GM23248 (cell line): ENCODE data around the gene STUM. TPM values are rescaled to one million over a fixed set of nuclear protein-coding genes. Genes with fewer than 3 reads are reported as not detected.

Experiments used
- DNase-seq: peaks from one replicate; pipeline ENCODE4 v3.0.0-alpha.2; 2015
- H2AFZ ChIP-seq: fragments of 200-600 bp; sonication (generic); 2 replicates; pipeline ENCODE4 v1.6.1; 2016; ENCODE audit warnings: antibody characterized with exemption
- H3F3A ChIP-seq: fragments of 200-600 bp; sonication (generic); 2 replicates; pipeline ENCODE4 v1.6.1; 2016; ENCODE audit warnings: mild to moderate bottlenecking, antibody characterized with exemption, mixed run types; ENCODE audit not compliant: insufficient read depth
- H3K27ac ChIP-seq: fragments of 200-600 bp; sonication (generic); 2 replicates; pipeline ENCODE4 v1.5.1; 2016; ENCODE audit warnings: mild to moderate bottlenecking
- H3K27me3 ChIP-seq: fragments of 200-600 bp; sonication (generic); replicated peaks from 2 replicates; pipeline ENCODE4 v1.6.1; 2016; ENCODE audit warnings: mild to moderate bottlenecking; ENCODE audit not compliant: insufficient read depth
- H3K36me3 ChIP-seq: fragments of 200-600 bp; sonication (generic); 2 replicates; pipeline ENCODE4 v1.6.1; 2016; ENCODE audit warnings: low read depth, mild to moderate bottlenecking
- H3K4me1 ChIP-seq: fragments of 200-600 bp; sonication (generic); 2 replicates; pipeline ENCODE4 v1.6.1; 2016; ENCODE audit warnings: mild to moderate bottlenecking; ENCODE audit not compliant: insufficient read depth
- H3K4me2 ChIP-seq: fragments of 200-600 bp; sonication (generic); one replicate; pipeline ENCODE4 v1.6.1; 2016; ENCODE audit warnings: mild to moderate bottlenecking; ENCODE audit not compliant: unreplicated experiment
- H3K4me3 ChIP-seq: fragments of 200-600 bp; sonication (generic); 2 replicates; pipeline ENCODE4 v1.5.1; 2016; ENCODE audit warnings: mild to moderate bottlenecking
- H3K79me2 ChIP-seq: fragments of 200-600 bp; sonication (generic); 2 replicates; pipeline ENCODE4 v1.6.1; 2016; ENCODE audit warnings: mild to moderate bottlenecking; ENCODE audit not compliant: insufficient read depth
- H3K9ac ChIP-seq: fragments of 200-600 bp; sonication (generic); 2 replicates; pipeline ENCODE4 v1.6.1; 2016; ENCODE audit warnings: mild to moderate bottlenecking
- H3K9me2 ChIP-seq: fragments of 200-600 bp; sonication (generic); 2 replicates; pipeline ENCODE4 v1.6.1; 2016; ENCODE audit warnings: mixed run types, mild to moderate bottlenecking, moderate library complexity; ENCODE audit not compliant: insufficient read depth
- H3K9me3 ChIP-seq: fragments of 200-600 bp; sonication (generic); one replicate; pipeline ENCODE4 v1.6.1; 2017; ENCODE audit warnings: low read depth
- H4K20me1 ChIP-seq: fragments of 200-600 bp; sonication (generic); 2 replicates; pipeline ENCODE4 v1.6.0; 2016; ENCODE audit not compliant: insufficient read depth
- EZH2 ChIP-seq: fragments of 200-600 bp; sonication (generic); IDR thresholded peaks from 2 replicates; pipeline ENCODE4 v1.6.1; 2018; ENCODE audit warnings: antibody characterized with exemption, mild to moderate bottlenecking; ENCODE audit not compliant: insufficient read depth, poor library complexity, severe bottlenecking
- EZH2phosphoT487 ChIP-seq: fragments of 200-600 bp; sonication (generic); IDR thresholded peaks from 2 replicates; pipeline ENCODE4 v1.6.1; 2018; ENCODE audit warnings: antibody characterized with exemption, moderate library complexity, mild to moderate bottlenecking, low read depth; ENCODE audit not compliant: insufficient read depth
- WGBS, 2 experiments: methylation state at CpG; one replicate each; pipeline ENCODE4 v1.1.6; 2015 to 2017; ENCODE audit warnings: low lambda C conversion rate in 2 of 2, low coverage in 1 of 2; ENCODE audit errors: missing lambda C conversion rate in 2 of 2; 5-methylcytosine and 5-hydroxymethylcytosine counted together
- in situ Hi-C: fragments of 300-500 bp; cut with MboI; formaldehyde crosslinking; loops from 2 replicates; pipeline ENCODE4 v1.15.0; 2020
- polyA plus RNA-seq: library from polyadenylated mRNA; unstranded; fragments of >200 nt; fragmentation: Nextera tagmentation; extraction: Ambion mirVana; gene quantifications from 2 replicates; pipeline ENCODE4 v1.2.1, GENCODE V29; 2016
- total RNA-seq: library from RNA; depleted of rRNA; stranded (reverse); fragments of >200 nt; shearing (Covaris generic); gene quantifications from 2 replicates; pipeline ENCODE4 v1.2.3, GENCODE V29; 2014

The STUM gene
- total and polyA plus RNA-seq, 2 experiments from 2014 or later = under 0.01 TPM; not detected in 1

- Histone ChIP-seq H3K36me3 (no peaks in the 10 kb centered on the region), H3K27ac (no peak overlapping the region), H3K9ac (no peak overlapping the region), H3K4me3 (no peak overlapping the region), H2AFZ (no peak overlapping the region), H3K27me3 (no peaks in the 10 kb centered on the region), H4K20me1 (no peaks in the 10 kb centered on the region), H3K9me2 (no peaks in the 10 kb centered on the region), H3F3A (no peaks in the 10 kb centered on the region), H3K9me3 (no peaks in the 10 kb centered on the region), H3K4me1 (peaks cover 7% of the 10 kb centered on the region; the same call in 1 of the 2 replicates), H3K79me2 (no peaks in the 10 kb centered on the region), H3K4me2 (no peak overlapping the region)
- in situ Hi-C loops = loop anchor here (10.0 kb wide), 1 partner anchor 805 kb away; no protein-coding TSS in a partner anchor
- TF ChIP-seq EZH2 (no peak), EZH2phosphoT487 (no peak)
- WGBS, 2 experiments = 82 to 85% methylated on average over 12 to 18 of the region's 18 CpGs
- DNase-seq = no peak
Observed at GRCh38 chr1:226639631-226640061, 91.1 kb downstream of the STUM start.

DNA sequence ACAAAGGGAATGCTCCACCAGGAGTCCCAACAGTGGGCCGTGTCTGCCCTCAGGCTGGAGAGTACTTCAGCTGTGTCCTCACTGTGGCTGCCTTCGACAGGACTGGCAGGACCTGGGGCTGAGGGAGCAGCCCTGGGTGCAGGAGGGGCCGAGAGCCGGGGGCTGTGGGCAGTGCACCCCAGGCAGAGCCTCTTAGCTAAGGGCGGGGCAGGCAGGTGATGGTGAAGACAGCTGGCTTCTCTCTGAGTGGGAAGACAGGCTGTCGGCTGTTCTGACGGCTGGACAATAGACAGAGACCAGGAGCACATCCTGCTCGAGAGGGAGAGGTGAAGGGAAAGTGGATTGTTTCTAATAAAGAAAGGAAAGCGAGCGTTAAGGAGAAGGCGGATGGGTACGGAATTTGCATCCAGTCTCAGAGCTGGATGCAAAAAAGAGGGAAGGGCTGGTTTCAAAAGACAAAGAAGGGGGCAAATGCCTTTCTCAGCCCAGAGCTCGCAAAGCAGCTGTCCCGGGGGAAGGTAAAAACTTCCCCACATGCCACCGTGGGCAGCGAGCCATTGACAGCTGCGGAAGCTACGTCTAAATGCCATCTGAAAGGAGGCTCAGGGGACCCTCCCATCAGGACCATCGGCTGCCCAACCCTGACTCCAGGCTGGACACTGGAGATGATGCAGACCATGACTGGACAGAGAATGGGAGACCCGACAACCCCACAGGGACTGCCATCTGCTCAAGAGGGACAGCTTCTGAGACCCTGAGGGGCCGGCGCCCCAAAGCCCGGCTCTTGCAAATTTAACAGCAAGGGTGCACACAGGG, 92.0 kb downstream of the STUM start:
- in situ Hi-C loops = no loop called here
- no peak for DNase-seq
- no peak for TF ChIP-seq EZH2
- no peak for TF ChIP-seq EZH2phosphoT487
- WGBS, 2 experiments = 92% methylated on average over 23 of the region's 23 CpGs
- Histone ChIP-seq H4K20me1 (no peaks in the 10 kb centered on the region), H3K27ac (no peak overlapping the region), H3K4me1 (peaks cover 7% of the 10 kb centered on the region; the same call in 1 of the 2 replicates), H3K9me3 (no peaks in the 10 kb centered on the region), H3K4me3 (no peak overlapping the region), H3K9ac (no peak overlapping the region), H3F3A (no peaks in the 10 kb centered on the region), H3K9me2 (no peaks in the 10 kb centered on the region), H3K36me3 (no peaks in the 10 kb centered on the region), H3K79me2 (no peaks in the 10 kb centered on the region), H3K27me3 (no peaks in the 10 kb centered on the region), H2AFZ (no peak overlapping the region), H3K4me2 (no peak overlapping the region)

DNA sequence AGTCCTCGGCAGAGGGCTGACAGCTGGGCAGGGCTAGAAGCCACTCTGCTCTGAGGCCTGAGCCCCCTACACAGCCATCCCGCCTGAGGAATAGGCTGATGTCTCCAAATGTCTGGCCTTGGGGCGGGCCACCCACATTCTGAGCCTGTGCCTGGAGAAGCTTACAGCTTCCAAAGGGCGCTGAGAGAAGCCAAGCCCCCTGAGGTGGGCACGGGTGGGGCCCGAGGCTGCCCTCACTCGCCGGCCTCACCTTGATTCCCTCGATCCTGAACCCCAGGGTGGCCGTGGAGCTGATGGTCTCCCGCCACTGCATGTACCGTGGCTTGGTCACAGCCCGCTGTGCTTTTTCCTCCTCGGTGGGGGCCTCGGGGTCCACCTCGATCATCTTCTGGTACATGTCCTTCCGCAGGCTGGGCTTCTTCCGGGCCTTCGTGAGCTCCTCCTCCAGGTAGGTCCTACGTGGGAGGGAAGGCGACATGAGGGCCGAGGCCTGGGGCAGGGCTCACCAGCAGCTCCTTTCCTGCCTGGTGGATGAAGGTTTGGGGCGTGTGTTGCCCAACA, 93.2 kb downstream of the STUM start:
- peaks cover 7% of the 10 kb centered on the region; the same call in 1 of the 2 replicates for H3K4me1 ChIP-seq
- no peak overlapping the region for H3K9ac ChIP-seq
- no peak overlapping the region for H2AFZ ChIP-seq
- no peak overlapping the region for H3K27ac ChIP-seq
- no peak for DNase-seq
- H3K27me3 ChIP-seq = no peaks in the 10 kb centered on the region
- in situ Hi-C loops = no loop called here
- no peaks in the 10 kb centered on the region for H3K9me3 ChIP-seq
- no peak overlapping the region for H3K4me3 ChIP-seq
- 88 to 93% methylated on average over 17 to 23 of the region's 23 CpGs for WGBS, 2 experiments
- H3K9me2 ChIP-seq = no peaks in the 10 kb centered on the region
- no peaks in the 10 kb centered on the region for H3F3A ChIP-seq
- H4K20me1 ChIP-seq = no peaks in the 10 kb centered on the region
- TF ChIP-seq EZH2 (no peak), EZH2phosphoT487 (no peak)
- no peak overlapping the region for H3K4me2 ChIP-seq
- H3K36me3 ChIP-seq = no peaks in the 10 kb centered on the region
- no peaks in the 10 kb centered on the region for H3K79me2 ChIP-seq

DNA sequence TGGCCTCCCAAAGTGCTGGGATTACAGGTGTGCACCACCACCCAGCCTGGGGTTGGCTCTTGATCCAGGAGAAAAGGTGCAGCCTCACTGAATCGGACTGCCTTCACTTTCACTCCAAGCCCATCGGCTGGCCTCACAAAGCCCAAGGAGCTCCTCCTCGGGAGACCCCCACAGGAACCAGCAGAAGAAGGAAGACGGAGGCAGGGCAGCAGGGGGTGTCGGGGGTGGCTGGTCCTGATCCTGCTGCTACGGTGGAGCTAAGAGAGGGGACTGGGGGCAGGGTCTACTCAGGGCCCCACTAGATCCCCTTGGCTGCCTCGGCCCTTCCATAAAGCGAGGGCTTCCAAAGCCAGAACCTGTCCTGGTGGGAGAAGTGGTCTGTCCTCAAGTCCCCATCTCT, 93.9 kb downstream of the STUM start:
- no peak overlapping the region for H3K4me2 ChIP-seq
- no peaks in the 10 kb centered on the region for H3K36me3 ChIP-seq
- H4K20me1 ChIP-seq = no peaks in the 10 kb centered on the region
- no peaks in the 10 kb centered on the region for H3K27me3 ChIP-seq
- H3K9ac ChIP-seq = no peak overlapping the region
- H3K79me2 ChIP-seq = no peaks in the 10 kb centered on the region
- no peaks in the 10 kb centered on the region for H3K9me3 ChIP-seq
- H3K9me2 ChIP-seq = no peaks in the 10 kb centered on the region
- no peak for DNase-seq
- H3K4me1 ChIP-seq = peaks cover 7% of the 10 kb centered on the region; the same call in 1 of the 2 replicates
- H3K4me3 ChIP-seq = no peak overlapping the region
- in situ Hi-C loops = no loop called here
- no peak overlapping the region for H2AFZ ChIP-seq
- H3F3A ChIP-seq = no peaks in the 10 kb centered on the region
- WGBS, 2 experiments = 95 to 96% methylated on average over 7 to 8 of the region's 8 CpGs
- TF ChIP-seq EZH2 (no peak), EZH2phosphoT487 (no peak)
- H3K27ac ChIP-seq = no peak overlapping the region
